B cell (primary cell): ENCODE results near the gene ACOT11. TPM values are rescaled to one million over a fixed set of nuclear protein-coding genes. Genes with fewer than 3 reads are reported as not detected.

Experiments
- ATAC-seq: fragments of 200-7000 bp; cut with Tn5 transposase; one replicate; pipeline ENCODE4 v1.10.0; 2021; ENCODE audit warnings: low read depth, mild to moderate bottlenecking, moderate number of reproducible peaks, moderate library complexity
- CTCF ChIA-PET: fragments of 350-600 bp; sonication (Branson Sonifier 250); formaldehyde crosslinking; loops from one replicate; lab custom pipeline; 2021; ENCODE audit warnings: antibody characterized with exemption, inconsistent platforms; lab: Charles Lee
- POLR2A ChIA-PET: fragments of 350-600 bp; sonication (Branson Sonifier 250); formaldehyde crosslinking; loops from one replicate; lab custom pipeline; 2021; ENCODE audit warnings: antibody characterized with exemption; lab: Charles Lee
- DNase-seq: peaks from one replicate; pipeline ENCODE4 v3.0.0; 2013
- H2AFZ ChIP-seq: 2 replicates; pipeline ENCODE4 v1.6.1; 2012; ENCODE audit warnings: mild to moderate bottlenecking, low read depth, low read length; ENCODE audit not compliant: insufficient read depth, poor library complexity, severe bottlenecking
- H3K27ac ChIP-seq, 2 donors: 1 replicate in 1 of 2; 2 replicates in 1 of 2; pipeline ENCODE4 v1.5.1; 2012 to 2013; ENCODE audit warnings: low read length in 2 of 2, mild to moderate bottlenecking in 2 of 2, moderate library complexity in 1 of 2
- H3K27me3 ChIP-seq, 4 experiments: fragments of 200-600 bp in 1 of 4; sonication (generic) in 1 of 4; replicated peaks in 1 of 4; 1 replicate in 2 of 4; 2 replicates in 2 of 4; pipeline versions ENCODE4 v1.6.1 to v1.7.0; 2013 to 2016; ENCODE audit warnings: low read length in 3 of 4, mild to moderate bottlenecking in 2 of 4, mixed read lengths in 1 of 4, moderate library complexity in 1 of 4; ENCODE audit not compliant: insufficient read depth in 4 of 4, control insufficient read depth in 3 of 4; ENCODE audit errors: control extremely low read depth in 1 of 4
- H3K36me3 ChIP-seq, 2 experiments: replicated peaks in 1 of 2; 1 replicate in 1 of 2; 2 replicates in 1 of 2; pipeline versions ENCODE4 v1.6.1 to v1.7.1; 2013; ENCODE audit warnings: low read length in 1 of 2; ENCODE audit not compliant: insufficient read depth in 2 of 2, control insufficient read depth in 1 of 2; ENCODE audit errors: control extremely low read depth in 1 of 2, extremely low read depth in 1 of 2
- H3K4me1 ChIP-seq, 2 donors: fragments of 200-600 bp in 1 of 2; sonication (generic) in 1 of 2; 1 replicate in 1 of 2; 2 replicates in 1 of 2; pipeline versions ENCODE4 v1.5.1 to v1.6.1; 2013 to 2017; ENCODE audit warnings: low read length in 2 of 2; ENCODE audit not compliant: control insufficient read depth in 2 of 2, insufficient read depth in 2 of 2
- H3K4me2 ChIP-seq: replicated peaks from 2 replicates; pipeline ENCODE3; 2012; ENCODE audit warnings: mild to moderate bottlenecking, low read depth, low read length; ENCODE audit not compliant: poor library complexity, severe bottlenecking
- H3K4me3 ChIP-seq, 5 experiments: fragments of 200-600 bp in 1 of 5; sonication (generic) in 1 of 5; 1 replicate in 3 of 5; 2 replicates in 2 of 5; pipeline versions ENCODE4 v1.5.1 to v1.7.0; 2011 to 2016; ENCODE audit warnings: low read length in 4 of 5, mild to moderate bottlenecking in 4 of 5, low read depth in 2 of 5, control low read depth in 1 of 5, moderate library complexity in 1 of 5; ENCODE audit not compliant: insufficient read depth in 1 of 5; ENCODE audit errors: control extremely low read depth in 1 of 5, extremely low read depth in 1 of 5
- H3K79me2 ChIP-seq: fragments of 200-600 bp; sonication (generic); one replicate; pipeline ENCODE4 v1.6.0; 2016; ENCODE audit warnings: low read length; ENCODE audit not compliant: control insufficient read depth, insufficient read depth
- H3K9ac ChIP-seq: fragments of 200-600 bp; sonication (generic); 2 replicates; pipeline ENCODE4 v1.6.1; 2017; ENCODE audit warnings: mild to moderate bottlenecking, low read length, moderate library complexity
- H3K9me3 ChIP-seq, 3 donors: one replicate each; pipeline versions ENCODE4 v1.6.1 to v1.7.1; 2013; ENCODE audit warnings: low read length in 2 of 3; ENCODE audit not compliant: control insufficient read depth in 2 of 3, insufficient read depth in 1 of 3; ENCODE audit errors: control extremely low read depth in 1 of 3
- H4K20me1 ChIP-seq: 2 replicates; pipeline ENCODE4 v1.6.0; 2012; ENCODE audit warnings: mild to moderate bottlenecking, low read length; ENCODE audit not compliant: insufficient read depth, control insufficient read depth, poor library complexity, severe bottlenecking
- H3K27ac Mint-ChIP-seq: one replicate; pipeline ENCODE4 v1.8.0; 2021; ENCODE audit warnings: mixed read lengths
- H3K27me3 Mint-ChIP-seq: one replicate; pipeline ENCODE4 v1.8.0; 2021; ENCODE audit warnings: mixed read lengths
- H3K4me1 Mint-ChIP-seq: one replicate; pipeline ENCODE4 v1.8.0; 2021; ENCODE audit warnings: mixed read lengths
- H3K4me3 Mint-ChIP-seq: one replicate; pipeline ENCODE4 v1.8.0; 2021; ENCODE audit warnings: mixed read lengths
- H3K9me3 Mint-ChIP-seq: one replicate; pipeline ENCODE4 v1.8.0; 2022; ENCODE audit warnings: mixed read lengths; ENCODE audit not compliant: insufficient read depth
- EZH2 ChIP-seq: IDR thresholded peaks from 2 replicates; pipeline ENCODE4 v1.6.1; 2012; ENCODE audit warnings: borderline replicate concordance, low read depth, mild to moderate bottlenecking, moderate library complexity, low read length; ENCODE audit not compliant: insufficient read depth, poor library complexity, severe bottlenecking
- WGBS: methylation state at CpG from one replicate; pipeline ENCODE4 v1.1.5; 2013; ENCODE audit warnings: missing lambda C conversion rate; ENCODE audit not compliant: insufficient coverage; 5-methylcytosine and 5-hydroxymethylcytosine counted together
- intact Hi-C: fragments of 100-400 bp; cut with micrococcal nuclease; formaldehyde crosslinking; loops from one replicate; pipeline ENCODE4 v1.10.0; 2022
- polyA plus RNA-seq: library from polyadenylated mRNA; depleted of rRNA; stranded (reverse); fragments of >200 nt; gene quantifications from 2 replicates; pipeline ENCODE4 v1.2.3, GENCODE V29; 2012
- total RNA-seq, 2 donors: library from RNA; stranded (reverse); fragments of 120-200 nt in 1 of 2; gene quantifications; 1 replicate in 1 of 2; 2 replicates in 1 of 2; pipeline versions ENCODE4 v1.2.3 to v1.2.4, GENCODE V29; 2013 to 2022
- TF ChIP-seq, protein P1 (sequence below): fragments of 200-600 bp; IDR thresholded peaks from one replicate; pipeline ENCODE4 v1.8.0; 2022; ENCODE audit warnings: antibody characterized with exemption, mild to moderate bottlenecking

The ACOT11 gene
- total and polyA plus RNA-seq, 2 donors (not counting 1 experiment from before 2014, with no cell fraction given): 0.03 to 0.07 TPM

DNA sequence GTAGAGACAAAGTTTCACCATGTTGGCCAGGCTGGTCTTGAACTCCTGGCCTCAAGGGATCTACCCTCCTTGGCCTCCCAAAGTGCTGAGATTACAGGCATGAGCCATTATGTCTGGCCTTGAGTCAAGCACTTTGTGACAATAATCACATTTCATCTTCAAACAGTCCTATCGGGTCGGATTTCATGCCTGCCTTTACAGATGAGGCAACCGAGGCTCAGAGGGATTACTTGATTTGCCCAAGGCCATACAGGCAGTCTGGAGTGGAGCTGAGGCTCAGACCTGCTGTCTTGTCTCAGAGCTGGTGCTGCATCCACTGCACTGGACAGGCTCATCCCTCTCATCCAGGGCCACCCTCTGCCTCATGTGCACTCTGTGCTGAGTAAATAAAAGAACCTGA, 48.7 kb downstream of the ACOT11 start:
- no peak overlapping the region for H3K27ac ChIP-seq
- ChIA-PET POLR2A (no interaction called here), CTCF (no interaction called here)
- no peaks in the 10 kb centered on the region for H4K20me1 ChIP-seq
- no peak overlapping the region for H2AFZ ChIP-seq
- intact Hi-C loops: no loop called here
- ATAC-seq (no peak), DNase-seq (no peak)
- TF ChIP-seq, protein P1, sequence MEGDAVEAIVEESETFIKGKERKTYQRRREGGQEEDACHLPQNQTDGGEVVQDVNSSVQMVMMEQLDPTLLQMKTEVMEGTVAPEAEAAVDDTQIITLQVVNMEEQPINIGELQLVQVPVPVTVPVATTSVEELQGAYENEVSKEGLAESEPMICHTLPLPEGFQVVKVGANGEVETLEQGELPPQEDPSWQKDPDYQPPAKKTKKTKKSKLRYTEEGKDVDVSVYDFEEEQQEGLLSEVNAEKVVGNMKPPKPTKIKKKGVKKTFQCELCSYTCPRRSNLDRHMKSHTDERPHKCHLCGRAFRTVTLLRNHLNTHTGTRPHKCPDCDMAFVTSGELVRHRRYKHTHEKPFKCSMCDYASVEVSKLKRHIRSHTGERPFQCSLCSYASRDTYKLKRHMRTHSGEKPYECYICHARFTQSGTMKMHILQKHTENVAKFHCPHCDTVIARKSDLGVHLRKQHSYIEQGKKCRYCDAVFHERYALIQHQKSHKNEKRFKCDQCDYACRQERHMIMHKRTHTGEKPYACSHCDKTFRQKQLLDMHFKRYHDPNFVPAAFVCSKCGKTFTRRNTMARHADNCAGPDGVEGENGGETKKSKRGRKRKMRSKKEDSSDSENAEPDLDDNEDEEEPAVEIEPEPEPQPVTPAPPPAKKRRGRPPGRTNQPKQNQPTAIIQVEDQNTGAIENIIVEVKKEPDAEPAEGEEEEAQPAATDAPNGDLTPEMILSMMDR: no peak
- no peak for TF ChIP-seq EZH2
- H3K9ac ChIP-seq: no peak overlapping the region
- H3K9me3 Mint-ChIP-seq: no peaks in the 10 kb centered on the region
- no peak overlapping the region for H3K4me3 Mint-ChIP-seq
- no peak overlapping the region for H3K27ac Mint-ChIP-seq
- H3K4me3 ChIP-seq: no peak overlapping the region
- H3K9me3 ChIP-seq: no peaks in the 10 kb centered on the region
- H3K4me1 Mint-ChIP-seq: no peaks in the 10 kb centered on the region
- no peaks in the 10 kb centered on the region for H3K4me1 ChIP-seq
- peaks cover 3% of the 10 kb centered on the region for H3K27me3 Mint-ChIP-seq
- H3K27me3 ChIP-seq: peaks cover 0 to 3% (median 0%) of the 10 kb centered on the region in 4 experiments
- WGBS: 93% methylated on average over 3 of the region's 3 CpGs
- H3K4me2 ChIP-seq: no peak overlapping the region
- no peaks in the 10 kb centered on the region for H3K79me2 ChIP-seq
- H3K36me3 ChIP-seq: no peaks in the 10 kb centered on the region

DNA sequence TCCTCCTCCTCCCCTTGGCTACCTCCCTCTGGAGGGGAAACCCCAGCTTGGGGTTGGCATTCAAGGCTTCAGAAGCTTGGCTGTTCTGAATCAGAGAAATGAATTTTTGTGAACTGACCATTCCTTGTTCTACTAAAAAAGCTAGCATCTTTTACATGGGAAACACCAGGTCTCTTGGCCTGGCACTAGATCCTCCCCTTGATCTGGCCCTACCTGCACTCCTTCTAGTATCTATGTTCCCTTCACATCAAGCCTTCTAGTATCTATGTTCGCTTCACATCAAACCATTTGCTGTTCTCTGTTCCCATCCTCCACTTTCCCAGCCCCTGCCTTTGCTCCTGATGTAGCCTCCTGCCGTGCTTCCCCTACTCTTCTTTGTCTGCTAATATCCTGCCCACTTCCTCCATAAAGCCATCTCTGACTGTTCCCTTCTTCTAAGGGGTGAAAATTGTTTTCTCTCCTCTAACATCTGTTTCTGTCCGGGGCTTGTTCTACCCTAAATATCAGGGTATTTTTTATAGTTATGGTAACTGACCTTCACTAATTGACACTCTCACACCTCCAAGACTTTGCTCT, 49.5 kb downstream of the ACOT11 start:
- intact Hi-C loops: no loop called here
- no peaks in the 10 kb centered on the region for H3K4me1 ChIP-seq
- H3K36me3 ChIP-seq: no peaks in the 10 kb centered on the region
- H3K27ac ChIP-seq: no peak overlapping the region
- no peak overlapping the region for H2AFZ ChIP-seq
- H3K4me2 ChIP-seq: no peak overlapping the region
- Mint-ChIP-seq H3K4me3 (no peak overlapping the region), H3K27ac (no peak overlapping the region), H3K9me3 (no peaks in the 10 kb centered on the region), H3K4me1 (no peaks in the 10 kb centered on the region), H3K27me3 (peaks cover 3% of the 10 kb centered on the region)
- H3K4me3 ChIP-seq: no peak overlapping the region
- H3K9me3 ChIP-seq: no peaks in the 10 kb centered on the region
- peaks cover 0 to 3% (median 0%) of the 10 kb centered on the region in 4 experiments for H3K27me3 ChIP-seq
- ATAC-seq (no peak), DNase-seq (no peak)
- no peak overlapping the region for H3K9ac ChIP-seq
- H3K79me2 ChIP-seq: no peaks in the 10 kb centered on the region
- CTCF ChIA-PET: no interaction called here
- no peaks in the 10 kb centered on the region for H4K20me1 ChIP-seq
- WGBS: 100% methylated on average over 1 of the region's 3 CpGs
- no peak for TF ChIP-seq EZH2
- TF ChIP-seq, protein P1: no peak
- POLR2A ChIA-PET: no interaction called here
